ENCODE results near the gene PIK3C2B. TPM values are rescaled to one million over a fixed set of nuclear protein-coding genes. Genes with fewer than 3 reads are reported as not detected.

PIK3C2B gene, protein sequence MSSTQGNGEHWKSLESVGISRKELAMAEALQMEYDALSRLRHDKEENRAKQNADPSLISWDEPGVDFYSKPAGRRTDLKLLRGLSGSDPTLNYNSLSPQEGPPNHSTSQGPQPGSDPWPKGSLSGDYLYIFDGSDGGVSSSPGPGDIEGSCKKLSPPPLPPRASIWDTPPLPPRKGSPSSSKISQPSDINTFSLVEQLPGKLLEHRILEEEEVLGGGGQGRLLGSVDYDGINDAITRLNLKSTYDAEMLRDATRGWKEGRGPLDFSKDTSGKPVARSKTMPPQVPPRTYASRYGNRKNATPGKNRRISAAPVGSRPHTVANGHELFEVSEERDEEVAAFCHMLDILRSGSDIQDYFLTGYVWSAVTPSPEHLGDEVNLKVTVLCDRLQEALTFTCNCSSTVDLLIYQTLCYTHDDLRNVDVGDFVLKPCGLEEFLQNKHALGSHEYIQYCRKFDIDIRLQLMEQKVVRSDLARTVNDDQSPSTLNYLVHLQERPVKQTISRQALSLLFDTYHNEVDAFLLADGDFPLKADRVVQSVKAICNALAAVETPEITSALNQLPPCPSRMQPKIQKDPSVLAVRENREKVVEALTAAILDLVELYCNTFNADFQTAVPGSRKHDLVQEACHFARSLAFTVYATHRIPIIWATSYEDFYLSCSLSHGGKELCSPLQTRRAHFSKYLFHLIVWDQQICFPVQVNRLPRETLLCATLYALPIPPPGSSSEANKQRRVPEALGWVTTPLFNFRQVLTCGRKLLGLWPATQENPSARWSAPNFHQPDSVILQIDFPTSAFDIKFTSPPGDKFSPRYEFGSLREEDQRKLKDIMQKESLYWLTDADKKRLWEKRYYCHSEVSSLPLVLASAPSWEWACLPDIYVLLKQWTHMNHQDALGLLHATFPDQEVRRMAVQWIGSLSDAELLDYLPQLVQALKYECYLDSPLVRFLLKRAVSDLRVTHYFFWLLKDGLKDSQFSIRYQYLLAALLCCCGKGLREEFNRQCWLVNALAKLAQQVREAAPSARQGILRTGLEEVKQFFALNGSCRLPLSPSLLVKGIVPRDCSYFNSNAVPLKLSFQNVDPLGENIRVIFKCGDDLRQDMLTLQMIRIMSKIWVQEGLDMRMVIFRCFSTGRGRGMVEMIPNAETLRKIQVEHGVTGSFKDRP (N-terminal part only)
- 10 to 100 TPM; 38.2 to 44.0 TPM for total RNA-seq

DNA sequence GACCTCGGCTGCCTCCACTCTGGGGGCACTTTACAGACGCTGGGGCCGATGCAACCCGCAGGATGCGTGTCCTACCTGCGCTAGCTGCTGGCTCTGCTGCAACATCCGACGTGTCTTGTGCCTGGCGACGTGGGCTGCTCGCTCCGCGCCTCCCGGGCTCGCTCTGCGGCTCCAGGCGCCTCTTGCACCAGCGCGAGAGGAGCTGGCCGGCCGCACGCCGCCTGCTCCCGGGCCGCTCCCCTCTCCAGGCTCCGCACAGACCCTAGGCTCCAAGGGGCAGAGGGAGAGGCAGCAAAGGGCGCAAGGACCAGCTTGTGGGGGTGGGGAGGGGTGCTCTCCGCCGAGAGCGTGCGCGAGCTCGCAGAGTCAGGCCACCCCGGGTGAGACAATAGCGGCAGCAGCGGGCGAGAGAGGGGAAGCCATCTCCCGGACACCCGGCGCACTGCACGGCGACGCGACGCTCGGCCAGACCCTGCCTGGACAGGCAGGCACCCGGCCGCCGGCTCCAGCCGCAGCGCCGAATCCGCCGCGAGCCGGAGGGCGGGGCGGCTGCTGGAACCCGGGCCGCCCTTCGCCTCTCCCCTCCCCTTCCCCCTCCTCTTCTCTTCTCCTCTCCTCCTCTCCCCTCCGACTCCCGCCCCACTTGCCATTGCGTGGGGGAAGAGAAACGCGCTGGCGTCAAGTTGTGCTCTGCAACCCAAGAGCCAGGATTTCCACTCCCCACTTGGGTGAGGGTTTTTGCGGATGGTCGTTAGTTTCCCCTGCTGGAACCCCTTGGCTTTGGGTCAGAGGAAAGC, at the start of gene PIK3C2B:
Gene PIK3C2B, minus strand, starts transcription at position 525 of the 797 bp plus-strand sequence. CDS start 25,003 bp downstream, outside the sequence.
- Mint-ChIP-seq H3K4me3 (peak within 1 kb of the TSS; percentile 95), H3K9me3 (ENCODE audit: low read depth) (no peaks in the 10 kb centered on the region), H3K36me3 (ENCODE audit: low read depth) (peaks cover 4% of the 10 kb centered on the region), H3K4me1 (peaks cover 62% of the 10 kb centered on the region), H3K27me3 (no peaks in the 10 kb centered on the region), H3K27ac (peak within 1 kb of the TSS; percentile 91)
- ATAC-seq (peak; percentile 77), DNase-seq (peak; percentile 86)
- CTCF ChIA-PET = interaction anchor here (0.6 to 18.6 kb wide), 18 partner anchors 8 to 288 kb away, joined by 3 to 910 read pairs (median 5); partner anchors contain the start of gene MDM4
- POLR2A ChIA-PET = interaction anchor here (0.5 to 2.6 kb wide), 12 partner anchors 11 to 130 kb away, joined by 3 to 13 read pairs (median 4); partner anchors contain the start of gene MDM4
- intact Hi-C loops (cut with DNase I, micrococcal nuclease) = loop anchor here (1.0 to 2.0 kb wide), 6 partner anchors 9 to 83 kb away; partner anchors contain the start of genes PPP1R15B (in 2 of the 2) and MDM4 (in 1 of the 2)

DNA sequence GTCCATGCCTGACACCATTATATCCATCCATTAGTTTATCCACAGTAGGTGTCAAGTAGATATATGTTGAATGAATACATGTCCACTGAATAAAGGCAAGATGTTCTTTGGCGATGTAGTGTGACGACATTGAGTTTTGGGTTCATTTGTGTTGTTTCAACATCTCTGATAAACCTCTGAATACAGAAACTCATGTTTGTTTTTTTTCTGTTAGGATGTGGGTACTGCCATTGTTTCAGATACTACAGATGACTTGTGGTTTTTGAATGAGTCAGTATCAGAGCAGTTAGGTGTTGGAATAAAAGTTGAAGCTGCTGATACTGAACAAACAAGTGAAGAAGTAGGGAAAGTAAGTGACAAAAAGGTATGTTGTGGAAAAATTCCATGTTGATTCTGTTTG, 49.7 kb upstream of the PIK3C2B start:
- POLR2A ChIA-PET = interaction anchor here (0.7 to 0.9 kb wide), 2 partner anchors 19 to 28 kb away, joined by 3 to 5 read pairs; partner anchors contain the start of gene MDM4
- ATAC-seq = peak; percentile 88
- no peaks in the 10 kb centered on the region for H3K9me3 Mint-ChIP-seq (ENCODE audit: low read depth)
- CTCF ChIA-PET = interaction anchor here (0.8 to 2.1 kb wide), 9 partner anchors 11 to 263 kb away, joined by 3 to 13 read pairs (median 4); partner anchors contain the start of gene MDM4
- no peak for DNase-seq
- peak overlapping the region; percentile 37 for H3K4me3 Mint-ChIP-seq
- H3K27me3 Mint-ChIP-seq = no peaks in the 10 kb centered on the region
- H3K27ac Mint-ChIP-seq = peak overlapping the region; percentile 69
- intact Hi-C loops (cut with DNase I, micrococcal nuclease) = loop anchor here (2.0 kb wide), 3 partner anchors 20 to 28 kb away; partner anchors contain the start of gene MDM4 (in 1 of the 2)
- H3K36me3 Mint-ChIP-seq (ENCODE audit: low read depth) = peaks cover 80% of the 10 kb centered on the region
- H3K4me1 Mint-ChIP-seq = peaks cover 56% of the 10 kb centered on the region

DNA sequence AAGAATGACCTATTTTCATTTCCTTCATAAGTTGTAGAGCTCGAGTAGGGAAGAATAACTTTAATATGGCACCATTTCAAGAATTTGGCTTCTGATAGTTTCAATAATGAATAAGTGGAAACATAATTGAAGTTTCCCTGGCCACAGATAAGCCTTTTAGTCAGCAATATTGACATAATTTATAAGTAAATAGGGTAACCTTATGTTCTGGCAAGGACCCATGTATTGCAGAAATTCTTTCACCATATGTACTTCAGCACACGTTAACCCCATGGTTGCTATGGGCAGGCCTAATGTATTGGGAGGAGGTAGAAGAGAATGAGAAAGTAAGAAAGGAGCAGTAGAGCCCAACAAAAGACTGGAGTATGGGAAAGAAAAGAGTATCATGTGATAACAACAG, 47.0 kb upstream of the PIK3C2B start:
- intact Hi-C loops (cut with DNase I, micrococcal nuclease) = no loop called here
- no peak for ATAC-seq
- no peaks in the 10 kb centered on the region for H3K27me3 Mint-ChIP-seq
- H3K9me3 Mint-ChIP-seq (ENCODE audit: low read depth) = no peaks in the 10 kb centered on the region
- ChIA-PET CTCF (interaction anchor here (0.7 to 1.8 kb wide), 8 partner anchors 8 to 1827 kb away, joined by 3 to 7 read pairs (median 3); no protein-coding TSS in a partner anchor), POLR2A (interaction anchor here (0.7 kb wide), 1 partner anchor 160 kb away, joined by 3 read pairs; no protein-coding TSS in a partner anchor)
- no peak for DNase-seq
- no peak overlapping the region for H3K27ac Mint-ChIP-seq
- no peak overlapping the region for H3K4me3 Mint-ChIP-seq
- peaks cover 52% of the 10 kb centered on the region for H3K4me1 Mint-ChIP-seq
- peaks cover 68% of the 10 kb centered on the region for H3K36me3 Mint-ChIP-seq (ENCODE audit: low read depth)

DNA sequence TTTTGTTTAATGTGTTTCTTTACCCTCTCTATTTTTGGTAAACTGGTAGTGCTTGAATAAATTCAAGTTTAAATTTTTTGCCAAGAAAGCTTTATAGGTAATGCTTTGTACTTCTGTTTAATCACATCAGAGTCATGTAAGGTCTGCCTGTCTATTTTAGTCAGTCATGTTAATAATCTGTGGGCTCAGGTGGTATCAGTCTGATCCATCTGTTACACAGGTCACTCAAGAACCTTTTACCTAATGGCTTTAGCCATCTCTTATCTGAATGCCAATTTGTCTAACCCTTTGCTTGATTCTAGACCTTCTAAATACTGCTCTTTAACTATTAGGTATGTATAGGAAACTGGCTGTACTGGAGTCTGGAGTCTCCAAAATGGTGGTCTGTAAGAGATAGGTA, 38.2 kb upstream of the PIK3C2B start:
- no peak for DNase-seq
- intact Hi-C loops (cut with DNase I, micrococcal nuclease) = no loop called here
- Mint-ChIP-seq H3K36me3 (ENCODE audit: low read depth) (peaks cover 46% of the 10 kb centered on the region), H3K9me3 (ENCODE audit: low read depth) (no peaks in the 10 kb centered on the region), H3K27ac (peak overlapping the region; percentile 53), H3K27me3 (no peaks in the 10 kb centered on the region), H3K4me3 (no peak overlapping the region), H3K4me1 (peaks cover 18% of the 10 kb centered on the region)
- no peak for ATAC-seq
- ChIA-PET POLR2A (no interaction called here), CTCF (interaction anchor here (0.9 kb wide), 1 partner anchor 130 kb away, joined by 3 read pairs; no protein-coding TSS in a partner anchor)

DNA sequence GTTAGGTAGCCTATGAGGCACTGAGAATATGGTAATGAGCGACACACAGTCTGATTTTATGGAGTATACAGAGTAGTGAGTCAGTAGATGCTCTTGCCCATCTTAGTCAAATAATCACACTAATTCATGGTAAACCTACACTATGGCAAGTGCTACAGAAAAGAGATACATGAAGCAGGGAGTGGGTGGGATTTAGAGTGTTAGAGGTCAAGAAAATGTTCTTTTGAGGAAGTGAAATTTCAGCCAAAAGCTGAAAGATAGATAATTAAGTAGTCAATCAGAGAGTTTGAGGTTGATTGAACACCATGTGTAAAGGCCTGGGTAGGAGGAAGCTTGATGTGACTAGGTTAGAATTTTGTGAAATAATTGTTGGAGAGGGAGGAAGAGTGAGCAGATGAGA, 36.3 kb upstream of the PIK3C2B start:
- H3K27ac Mint-ChIP-seq = peak overlapping the region; percentile 25
- no peak for DNase-seq
- CTCF ChIA-PET = interaction anchor here (0.7 to 1.3 kb wide), 7 partner anchors 10 to 838 kb away, joined by 3 to 7 read pairs (median 3); partner anchors contain the start of gene MDM4
- no peaks in the 10 kb centered on the region for H3K27me3 Mint-ChIP-seq
- peaks cover 20% of the 10 kb centered on the region for H3K4me1 Mint-ChIP-seq
- no peak overlapping the region for H3K4me3 Mint-ChIP-seq
- peak; percentile 72 for ATAC-seq
- H3K9me3 Mint-ChIP-seq (ENCODE audit: low read depth) = no peaks in the 10 kb centered on the region
- intact Hi-C loops (cut with DNase I, micrococcal nuclease) = no loop called here
- POLR2A ChIA-PET = interaction anchor here (0.7 kb wide), 1 partner anchor 17 kb away, joined by 3 read pairs; no protein-coding TSS in a partner anchor
- peaks cover 55% of the 10 kb centered on the region for H3K36me3 Mint-ChIP-seq (ENCODE audit: low read depth)

DNA sequence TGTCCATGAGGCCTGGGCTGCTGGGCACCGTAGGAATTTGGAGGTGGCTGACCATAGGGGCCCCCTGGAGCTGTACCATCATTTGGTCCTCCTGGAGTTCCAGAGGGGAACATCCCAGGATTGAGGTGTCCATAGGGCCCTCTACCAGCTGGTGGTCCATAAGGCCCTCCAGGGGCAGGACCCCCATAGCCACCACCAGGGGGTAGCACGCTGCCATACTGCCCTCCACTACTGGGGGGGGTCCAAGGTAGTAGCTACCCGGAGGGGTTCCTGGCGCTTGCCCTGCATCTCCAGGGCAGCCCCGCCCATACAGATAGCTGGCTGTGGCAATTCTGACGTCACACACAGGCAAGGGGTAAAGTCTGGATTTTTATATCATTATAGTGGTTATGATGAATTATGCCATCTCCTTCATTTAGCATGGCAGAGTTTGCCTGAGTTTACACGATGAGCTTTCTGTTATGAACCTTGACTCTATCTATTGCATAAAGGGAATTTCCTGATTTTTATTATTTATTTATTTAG, 34.8 kb upstream of the PIK3C2B start:
- peaks cover 62% of the 10 kb centered on the region for H3K36me3 Mint-ChIP-seq (ENCODE audit: low read depth)
- H3K4me3 Mint-ChIP-seq = no peak overlapping the region
- ATAC-seq (no peak), DNase-seq (no peak)
- H3K4me1 Mint-ChIP-seq = peaks cover 26% of the 10 kb centered on the region
- intact Hi-C loops (cut with DNase I, micrococcal nuclease) = no loop called here
- no peaks in the 10 kb centered on the region for H3K27me3 Mint-ChIP-seq
- ChIA-PET CTCF (interaction anchor here (0.6 to 2.5 kb wide), 4 partner anchors 21 to 98 kb away, joined by 3 to 8 read pairs (median 4); no protein-coding TSS in a partner anchor), POLR2A (interaction anchor here (0.7 to 1.1 kb wide), 2 partner anchors 8 to 14 kb away, joined by 3 to 4 read pairs; partner anchors contain the start of gene MDM4)
- no peak overlapping the region for H3K27ac Mint-ChIP-seq
- peaks cover 2% of the 10 kb centered on the region for H3K9me3 Mint-ChIP-seq (ENCODE audit: low read depth)

DNA sequence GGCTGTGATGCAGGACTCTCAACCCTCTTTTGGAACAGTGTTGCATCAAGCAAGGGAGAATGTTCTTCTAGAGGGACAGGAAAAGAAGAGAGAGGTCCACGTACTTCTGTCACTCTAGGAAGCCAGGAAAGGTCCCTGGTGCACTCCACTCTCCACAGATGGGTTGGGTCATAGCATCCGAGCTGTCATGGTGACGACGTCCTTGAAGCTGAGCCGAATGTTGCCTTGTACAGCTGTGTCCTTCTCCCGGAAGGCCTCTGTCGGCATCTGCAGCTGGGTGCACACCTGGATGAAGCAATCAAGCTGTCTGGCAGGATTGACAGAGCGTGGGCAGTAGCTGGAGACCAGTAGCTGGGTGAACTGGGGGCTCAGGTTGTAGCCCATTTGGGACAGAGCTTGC, 34.1 kb upstream of the PIK3C2B start:
- ATAC-seq = no peak
- intact Hi-C loops (cut with DNase I, micrococcal nuclease) = no loop called here
- H3K27me3 Mint-ChIP-seq = no peaks in the 10 kb centered on the region
- POLR2A ChIA-PET = interaction anchor here (1.1 kb wide), 1 partner anchor 13 kb away, joined by 4 read pairs; the partner anchor contains the start of gene MDM4
- H3K36me3 Mint-ChIP-seq (ENCODE audit: low read depth) = peaks cover 61% of the 10 kb centered on the region
- no peak overlapping the region for H3K4me3 Mint-ChIP-seq
- peaks cover 6% of the 10 kb centered on the region for H3K9me3 Mint-ChIP-seq (ENCODE audit: low read depth)
- CTCF ChIA-PET = interaction anchor here (0.6 to 2.5 kb wide), 4 partner anchors 22 to 366 kb away, joined by 4 to 8 read pairs (median 5); no protein-coding TSS in a partner anchor
- no peak overlapping the region for H3K27ac Mint-ChIP-seq
- no peak for DNase-seq
- H3K4me1 Mint-ChIP-seq = peaks cover 28% of the 10 kb centered on the region

DNA sequence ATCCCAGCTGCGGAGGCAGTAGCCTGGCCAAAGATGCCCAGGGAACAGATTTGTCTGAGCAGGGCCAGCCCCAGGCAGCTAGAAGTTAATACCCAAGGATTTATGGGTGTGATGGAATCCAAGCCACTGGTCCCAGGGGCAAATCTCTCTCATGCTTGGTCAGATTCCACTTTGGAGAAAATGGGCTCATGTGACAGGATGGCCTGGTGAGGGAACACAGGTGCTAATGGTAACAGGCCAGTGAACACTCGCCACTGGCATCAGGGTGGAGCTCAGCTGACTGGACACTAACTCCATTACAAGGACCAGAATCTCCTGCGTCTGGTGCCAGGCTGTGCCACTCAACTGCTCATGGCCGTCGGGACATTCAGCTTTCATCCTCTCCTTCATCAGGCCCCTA, 33.6 kb upstream of the PIK3C2B start:
- POLR2A ChIA-PET = no interaction called here
- CTCF ChIA-PET = interaction anchor here (0.6 to 2.5 kb wide), 4 partner anchors 22 to 365 kb away, joined by 3 to 8 read pairs (median 5); no protein-coding TSS in a partner anchor
- ATAC-seq (no peak), DNase-seq (no peak)
- Mint-ChIP-seq H3K9me3 (ENCODE audit: low read depth) (peaks cover 8% of the 10 kb centered on the region), H3K27me3 (no peaks in the 10 kb centered on the region), H3K4me1 (peaks cover 31% of the 10 kb centered on the region), H3K36me3 (ENCODE audit: low read depth) (peaks cover 64% of the 10 kb centered on the region), H3K27ac (no peak overlapping the region), H3K4me3 (no peak overlapping the region)
- intact Hi-C loops (cut with DNase I, micrococcal nuclease) = no loop called here

DNA sequence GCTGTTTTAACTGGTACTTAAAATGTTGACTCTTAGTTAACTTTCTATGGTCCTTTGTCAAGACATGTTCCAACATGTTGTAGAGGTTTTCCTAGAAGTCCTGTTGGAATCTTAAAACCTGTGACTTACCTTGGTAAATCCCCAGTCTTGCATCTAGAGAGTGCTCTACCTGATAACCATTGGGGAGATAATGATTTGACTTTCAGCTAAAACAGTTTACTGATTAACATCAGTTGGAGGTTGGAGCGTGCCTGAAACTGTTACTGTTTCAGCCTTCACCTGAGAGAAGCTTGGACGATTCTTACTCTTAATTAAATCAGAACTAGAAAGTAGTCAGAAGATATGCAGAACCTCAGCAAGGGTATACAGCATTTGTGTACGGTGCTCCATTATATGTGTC, 30.4 kb upstream of the PIK3C2B start:
- Mint-ChIP-seq H3K36me3 (ENCODE audit: low read depth) (peaks cover 63% of the 10 kb centered on the region), H3K4me1 (peaks cover 43% of the 10 kb centered on the region), H3K4me3 (no peak overlapping the region), H3K27me3 (no peaks in the 10 kb centered on the region), H3K9me3 (ENCODE audit: low read depth) (peaks cover 8% of the 10 kb centered on the region), H3K27ac (peak overlapping the region; percentile 87)
- POLR2A ChIA-PET = interaction anchor here (0.7 kb wide), 1 partner anchor 8 kb away, joined by 3 read pairs; no protein-coding TSS in a partner anchor
- CTCF ChIA-PET = interaction anchor here (0.7 to 2.2 kb wide), 6 partner anchors 9 to 282 kb away, joined by 3 to 14 read pairs (median 6); no protein-coding TSS in a partner anchor
- ATAC-seq (peak; percentile 43), DNase-seq (no peak)
- intact Hi-C loops (cut with DNase I, micrococcal nuclease) = loop anchor here in 1 of 2 experiments (2.0 kb wide), 1 partner anchor 20 kb away; no protein-coding TSS in a partner anchor

Measured in activated CD4-positive, alpha-beta T cell treated with anti-CD3 and anti-CD28 coated beads for 36 hours (primary cell).